CD4-positive, alpha-beta T cell (primary cell): Measurements from ENCODE around the gene RASA4B. TPM values are rescaled to one million over a fixed set of nuclear protein-coding genes. Genes with fewer than 3 reads are reported as not detected.

Experiments
- ATAC-seq: fragments of 200-7000 bp; cut with Tn5 transposase; one replicate; pipeline ENCODE4 v1.10.0; 2022; ENCODE audit warnings: mild to moderate bottlenecking; ENCODE audit not compliant: poor library complexity
- CTCF ChIA-PET: fragments of 350-600 bp; sonication (Branson Sonifier 250); formaldehyde crosslinking; loops from one replicate; lab custom pipeline; 2021; ENCODE audit warnings: antibody characterized with exemption, inconsistent platforms; lab: Charles Lee
- POLR2A ChIA-PET: fragments of 350-600 bp; sonication (Branson Sonifier 250); formaldehyde crosslinking; loops from one replicate; lab custom pipeline; 2021; ENCODE audit warnings: antibody characterized with exemption, inconsistent platforms; lab: Charles Lee
- DNase-seq, 14 experiments: peaks; one replicate each; pipeline ENCODE4 v3.0.0-alpha.2; 2013 to 2020; ENCODE audit warnings: mixed read lengths in 2 of 14
- H3K27ac ChIP-seq, 2 donors: one replicate each; pipeline versions ENCODE4 v1.5.1 to v1.7.0; 2013; ENCODE audit warnings: low read length in 2 of 2, low read depth in 1 of 2, mild to moderate bottlenecking in 1 of 2
- H3K27me3 ChIP-seq, 2 experiments: 1 replicate in 1 of 2; 2 replicates in 1 of 2; pipeline versions ENCODE4 v1.6.1 to v1.7.0; 2013; ENCODE audit warnings: low read length in 2 of 2, control low read depth in 1 of 2, mild to moderate bottlenecking in 1 of 2, moderate library complexity in 1 of 2; ENCODE audit not compliant: insufficient read depth in 2 of 2, control insufficient read depth in 1 of 2
- H3K36me3 ChIP-seq: one replicate; pipeline ENCODE4 v1.6.1; 2013; ENCODE audit warnings: low read length, control low read depth; ENCODE audit not compliant: insufficient read depth
- H3K4me1 ChIP-seq: one replicate; pipeline ENCODE4 v1.6.1; 2013; ENCODE audit warnings: low read length, control low read depth; ENCODE audit not compliant: insufficient read depth
- H3K4me3 ChIP-seq: one replicate; pipeline ENCODE4 v1.5.1; 2013; ENCODE audit warnings: mild to moderate bottlenecking, low read length, moderate library complexity
- H3K9me3 ChIP-seq, 2 experiments: 1 replicate in 1 of 2; 2 replicates in 1 of 2; pipeline versions ENCODE4 v1.6.1 to v1.7.0; 2013; ENCODE audit warnings: low read length in 2 of 2, mild to moderate bottlenecking in 2 of 2, control low read depth in 1 of 2, moderate library complexity in 1 of 2; ENCODE audit not compliant: control insufficient read depth in 1 of 2, insufficient read depth in 1 of 2
- H3K27ac Mint-ChIP-seq: one replicate; pipeline ENCODE4 v1.8.0; 2020; ENCODE audit warnings: mixed read lengths
- H3K27me3 Mint-ChIP-seq: one replicate; pipeline ENCODE4 v1.8.0; 2021; ENCODE audit warnings: mixed read lengths
- H3K36me3 Mint-ChIP-seq: one replicate; pipeline ENCODE4 v1.8.0; 2021; ENCODE audit warnings: low read depth, mixed read lengths
- H3K4me1 Mint-ChIP-seq: one replicate; pipeline ENCODE4 v1.8.0; 2021; ENCODE audit warnings: low read depth, mixed read lengths
- H3K4me3 Mint-ChIP-seq: one replicate; pipeline ENCODE4 v1.8.0; 2020; ENCODE audit warnings: mild to moderate bottlenecking, mixed read lengths
- H3K9me3 Mint-ChIP-seq: one replicate; pipeline ENCODE4 v1.8.0; 2020; ENCODE audit warnings: mixed read lengths
- CTCF ChIP-seq: fragments of 200-600 bp; IDR thresholded peaks from one replicate; pipeline ENCODE4 v1.8.0; 2022; ENCODE audit warnings: antibody characterized with exemption, mild to moderate bottlenecking
- intact Hi-C, 2 experiments: fragments of 100-400 bp; cut with DNase I in 1 of 2; cut with micrococcal nuclease in 1 of 2; formaldehyde crosslinking; loops; one replicate each; pipeline versions ENCODE4 v1.15.1 to v1.9.0; 2023 to 2025; cut with DNase I, micrococcal nuclease
- total RNA-seq, 174 experiments: library from RNA in 2 of 174; stranded (reverse) in 2 of 174; gene quantifications; one replicate each; pipeline ENCODE4 v1.2.3 and lab custom pipeline; 2021 to 2026

Gene RASA4B
- total RNA-seq, 2 experiments from 2014 or later = 31.9 to 40.7 TPM

DNA sequence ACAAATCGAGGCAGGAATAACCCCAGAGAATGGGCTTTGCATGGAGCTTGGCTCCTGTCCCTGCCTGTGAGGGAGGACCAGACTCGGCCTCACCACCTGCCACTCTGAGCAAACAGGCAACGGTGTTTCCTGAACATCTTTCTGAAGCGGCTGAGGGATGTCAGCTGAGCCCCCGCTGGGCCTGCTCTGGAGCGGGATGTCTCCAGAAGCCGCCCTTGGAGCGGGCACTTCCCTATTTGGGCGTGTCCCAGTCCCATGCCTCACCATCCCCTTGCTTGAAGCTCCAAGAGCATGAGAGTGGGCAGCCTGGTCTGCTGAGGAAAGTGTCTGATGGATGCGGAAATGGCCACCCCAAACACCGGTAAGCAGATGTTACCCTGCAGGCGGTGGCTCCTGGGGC lies 63.1 kb downstream of the RASA4B start:
- peaks cover 4% of the 10 kb centered on the region for H3K4me1 Mint-ChIP-seq
- H3K27ac ChIP-seq = no peak overlapping the region
- no peak overlapping the region for H3K4me3 ChIP-seq
- peaks cover 32% of the 10 kb centered on the region for H3K36me3 ChIP-seq
- H3K4me1 ChIP-seq = peaks cover 5% of the 10 kb centered on the region
- H3K9me3 Mint-ChIP-seq = no peaks in the 10 kb centered on the region
- POLR2A ChIA-PET = interaction anchor here (0.9 to 1.5 kb wide), 2 partner anchors 29 to 59 kb away, joined by 3 read pairs; no protein-coding TSS in a partner anchor
- peaks cover 20% of the 10 kb centered on the region for H3K36me3 Mint-ChIP-seq
- CTCF ChIA-PET = no interaction called here
- H3K27me3 Mint-ChIP-seq = no peaks in the 10 kb centered on the region
- intact Hi-C loops = no loop called here
- H3K9me3 ChIP-seq = no peaks in the 10 kb centered on the region
- no peak for ATAC-seq
- no peak for DNase-seq
- H3K4me3 Mint-ChIP-seq = no peak overlapping the region
- no peaks in the 10 kb centered on the region for H3K27me3 ChIP-seq
- no peak overlapping the region for H3K27ac Mint-ChIP-seq
- TF ChIP-seq CTCF = no peak

DNA sequence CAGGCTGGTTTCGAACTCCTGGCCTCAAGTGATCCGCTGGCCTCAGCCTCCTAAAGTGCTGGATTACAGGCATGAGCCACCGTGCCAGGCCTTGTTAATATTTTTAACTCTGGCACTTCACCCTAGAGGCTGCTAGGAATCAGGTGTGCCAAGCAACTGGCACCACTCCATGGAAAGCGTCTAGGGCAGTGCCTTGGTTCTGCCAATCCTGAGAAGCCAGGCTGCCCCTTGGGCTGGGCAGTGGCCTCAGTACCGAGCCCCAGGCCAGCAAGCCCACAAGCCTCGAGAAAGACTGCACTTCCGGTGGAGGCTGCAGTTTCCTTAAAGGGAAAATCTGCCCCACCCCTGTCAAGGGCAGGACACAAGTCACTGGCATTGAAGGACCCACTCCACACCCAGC lies 64.3 kb downstream of the RASA4B start:
- H3K27me3 Mint-ChIP-seq = no peaks in the 10 kb centered on the region
- TF ChIP-seq CTCF = no peak
- H3K4me1 Mint-ChIP-seq = peaks cover 4% of the 10 kb centered on the region
- H3K27ac Mint-ChIP-seq = no peak overlapping the region
- H3K4me3 ChIP-seq = no peak overlapping the region
- H3K36me3 ChIP-seq = peaks cover 24% of the 10 kb centered on the region
- no peak overlapping the region for H3K4me3 Mint-ChIP-seq
- H3K4me1 ChIP-seq = peaks cover 5% of the 10 kb centered on the region
- no peaks in the 10 kb centered on the region for H3K9me3 Mint-ChIP-seq
- POLR2A ChIA-PET = no interaction called here
- H3K27me3 ChIP-seq = no peaks in the 10 kb centered on the region
- CTCF ChIA-PET = interaction anchor here (6.3 kb wide), 1 partner anchor 40 kb away, joined by 43 read pairs; no protein-coding TSS in a partner anchor
- intact Hi-C loops = no loop called here
- no peak overlapping the region for H3K27ac ChIP-seq
- no peaks in the 10 kb centered on the region for H3K9me3 ChIP-seq
- no peak for DNase-seq
- no peak for ATAC-seq
- H3K36me3 Mint-ChIP-seq = peaks cover 16% of the 10 kb centered on the region

DNA sequence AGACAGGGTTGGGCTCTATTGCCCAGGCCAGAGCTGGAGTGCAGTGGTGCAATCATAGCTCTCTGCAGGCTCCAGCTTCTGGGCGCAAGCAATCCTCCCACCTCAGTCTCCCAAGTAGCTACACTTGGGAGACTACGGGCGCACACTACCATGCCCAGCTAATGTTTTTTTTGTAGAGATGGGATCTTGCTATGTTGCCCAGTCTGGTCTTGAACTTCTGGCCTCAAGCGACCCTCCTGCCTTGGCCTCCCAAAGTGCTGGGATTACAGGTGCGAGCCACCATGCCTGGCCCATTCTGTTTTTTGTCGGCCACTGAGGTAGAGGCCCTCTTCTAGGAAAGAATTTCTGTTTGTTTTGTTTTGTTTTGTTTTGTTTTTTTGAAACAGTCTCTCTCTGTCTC lies 65.1 kb downstream of the RASA4B start:
- no peaks in the 10 kb centered on the region for H3K27me3 ChIP-seq
- Mint-ChIP-seq H3K4me3 (no peak overlapping the region), H3K27me3 (no peaks in the 10 kb centered on the region), H3K36me3 (peaks cover 10% of the 10 kb centered on the region), H3K4me1 (peaks cover 4% of the 10 kb centered on the region), H3K27ac (no peak overlapping the region), H3K9me3 (no peaks in the 10 kb centered on the region)
- POLR2A ChIA-PET = no interaction called here
- peaks cover 5% of the 10 kb centered on the region for H3K4me1 ChIP-seq
- no peak overlapping the region for H3K4me3 ChIP-seq
- H3K36me3 ChIP-seq = peaks cover 24% of the 10 kb centered on the region
- CTCF ChIA-PET = interaction anchor here (0.6 to 6.3 kb wide), 2 partner anchors 13 to 39 kb away, joined by 4 to 43 read pairs; no protein-coding TSS in a partner anchor
- DNase-seq (no peak), ATAC-seq (no peak)
- H3K9me3 ChIP-seq = no peaks in the 10 kb centered on the region
- no peak for TF ChIP-seq CTCF
- intact Hi-C loops = no loop called here
- H3K27ac ChIP-seq = no peak overlapping the region
